SW 1271 (cell line): ENCODE data around the gene RNF39.
"Not testable (repeated sequence)": the region's sequence is repeated elsewhere in the genome, so short reads cannot be mapped to it uniquely, and the experiment has no call there.

Experiments
- DNase-seq, 2 experiments: peaks; one replicate each; lab custom pipeline; 2025; lab: John Stamatoyannopoulos, UW

Gene RNF39

GRCh38 chr6:30062471-30063178 is 12.9 kb downstream of the RNF39 start:
- DNase-seq, result no peak

DNA sequence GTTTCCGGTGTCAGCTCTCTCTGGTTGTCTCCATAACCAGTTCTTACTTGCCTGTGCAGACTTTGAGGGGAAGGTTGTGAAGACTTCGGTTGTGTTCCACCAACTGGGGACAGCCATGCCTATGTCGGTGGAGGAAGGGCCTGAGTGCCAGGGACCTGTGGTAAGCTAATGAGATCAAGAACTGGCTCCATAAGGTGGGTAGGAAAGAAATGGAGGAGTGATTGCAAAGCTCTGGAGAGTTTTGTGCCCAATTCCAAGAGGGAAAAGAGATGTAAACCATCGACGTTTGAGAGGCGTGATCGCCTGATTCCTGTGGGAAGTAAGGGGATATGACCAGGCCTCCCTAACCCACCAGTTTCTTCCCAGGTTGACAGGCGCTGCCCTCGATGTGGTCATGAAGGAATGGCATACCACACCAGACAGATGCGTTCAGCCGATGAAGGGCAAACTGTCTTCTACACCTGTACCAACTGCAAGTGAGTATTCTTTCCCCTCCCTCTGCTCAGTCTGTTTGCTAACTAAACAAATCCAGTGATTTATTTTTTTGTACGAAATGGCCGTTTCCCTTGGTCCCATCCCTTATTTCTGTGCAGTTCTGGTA is 13.6 kb downstream of the RNF39 start:
- DNase-seq, result peak in 1 of 2 experiments; percentile 47

GRCh38 chr6:30061092-30061857 is 14.3 kb downstream of the RNF39 start, which contains the start of gene POLR1H:
TSS of gene POLR1H (plus strand) at chr6:30061265. CDS start at chr6:30061525, 260 bp downstream.
- peak; percentile 93 to 96 for DNase-seq

DNA sequence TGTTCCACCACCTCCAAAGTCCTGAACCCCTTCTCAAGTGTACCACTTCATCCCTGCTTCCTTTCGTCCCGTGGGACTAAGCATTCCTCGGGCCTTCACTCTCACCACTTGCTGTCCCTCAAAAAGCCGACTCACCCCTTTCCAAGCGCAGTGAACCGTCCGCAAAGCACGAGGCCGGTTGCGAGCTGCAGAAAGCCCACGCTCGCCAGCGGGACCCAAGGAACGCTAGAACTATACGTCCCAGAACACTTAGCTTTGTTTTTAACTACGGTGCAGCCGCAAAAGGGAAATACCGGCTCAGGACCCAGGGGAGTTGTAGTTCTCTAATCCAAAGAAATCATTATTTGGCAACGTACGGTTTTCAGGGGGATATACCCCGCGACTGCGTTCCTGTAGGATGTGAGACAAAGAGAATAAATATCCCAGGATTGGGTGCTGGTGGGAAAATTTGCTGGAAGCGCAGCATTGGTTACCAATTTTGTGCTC is 14.9 kb downstream of the RNF39 start:
- no peak for DNase-seq

DNA sequence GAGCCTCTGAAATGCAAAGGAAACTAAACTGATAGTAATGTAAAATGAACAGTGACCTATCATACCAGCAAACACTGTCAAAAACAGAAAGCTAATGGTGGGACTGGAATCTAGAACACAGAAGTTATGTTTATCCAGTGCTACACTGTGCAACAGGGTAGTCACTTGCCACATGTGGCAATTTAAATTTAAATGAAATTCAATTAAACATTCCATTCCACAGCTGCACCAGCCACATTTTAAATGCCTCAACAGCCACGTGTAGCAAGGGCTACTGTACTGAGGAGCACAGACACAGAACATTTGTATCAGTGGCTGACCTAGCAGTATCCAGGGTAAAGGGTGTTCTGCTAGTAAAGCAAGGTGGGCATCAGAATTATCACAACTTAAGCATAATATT is 20.1 kb downstream of the RNF39 start:
- no peak for DNase-seq

- no peak for DNase-seq
Observed at GRCh38 chr6:30053682-30054081, 21.9 kb downstream of the RNF39 start.

DNA sequence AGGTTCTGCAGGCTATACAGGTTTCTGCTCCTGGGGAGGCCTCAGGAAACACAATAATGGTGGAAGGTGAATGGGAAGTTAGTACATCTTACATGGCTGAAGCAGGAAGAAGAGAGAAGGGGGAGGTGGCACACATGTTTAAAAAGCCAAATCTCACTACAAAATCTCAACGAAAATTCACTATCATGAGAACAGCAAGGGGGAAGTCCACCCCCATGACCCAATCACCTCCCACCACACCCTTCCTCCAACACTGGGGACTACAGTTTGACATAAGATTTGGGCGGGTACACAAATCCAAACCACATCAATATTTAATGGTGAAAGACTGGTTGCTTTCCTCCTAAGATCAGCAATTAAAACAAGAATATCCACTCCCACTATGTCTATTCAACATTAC is 28.3 kb downstream of the RNF39 start:
- DNase-seq, result no peak

DNA sequence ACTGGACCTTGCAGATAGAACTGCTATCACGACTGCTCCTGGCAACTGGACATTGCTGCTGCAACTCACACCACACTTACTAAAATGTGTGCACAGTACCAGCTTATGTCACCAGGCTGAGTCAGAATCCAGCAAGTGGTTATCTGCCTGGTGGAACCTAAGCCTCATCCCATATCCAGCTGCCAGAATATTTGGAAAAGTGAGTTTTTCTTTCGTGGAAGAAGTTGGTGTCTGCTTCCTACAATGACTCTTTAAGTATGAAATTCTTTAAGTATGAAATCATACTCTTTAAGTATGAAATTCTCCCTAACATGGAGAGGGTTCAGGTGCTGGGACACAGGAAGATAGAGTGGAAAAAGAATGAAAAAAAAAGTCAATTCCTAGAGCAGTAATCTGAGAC is 30.9 kb downstream of the RNF39 start:
- no peak for DNase-seq

GRCh38 chr6:30043744-30044143 is 31.8 kb downstream of the RNF39 start:
- DNase-seq, result no peak

- DNase-seq, result no peak
Observed at GRCh38 chr6:30042914-30043313, 32.7 kb downstream of the RNF39 start.

DNA sequence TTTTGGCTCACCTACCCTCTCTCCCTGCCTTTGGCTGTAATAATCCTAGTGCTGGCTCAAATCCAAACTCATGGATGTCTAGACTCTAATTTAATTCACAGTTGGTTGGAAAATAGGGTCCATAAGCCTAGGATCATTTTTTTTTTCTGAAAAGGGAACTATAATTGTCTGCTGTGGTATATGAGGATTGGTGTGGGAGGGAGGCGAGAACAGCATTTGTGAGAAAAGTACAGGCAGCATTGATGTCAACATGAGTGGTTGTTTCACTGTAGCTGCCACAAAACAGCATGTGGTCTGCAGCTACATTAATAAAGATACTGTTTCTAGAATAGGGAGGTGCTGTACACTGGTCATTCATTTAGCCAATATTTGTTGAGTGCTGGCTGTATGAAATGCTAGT is 33.1 kb downstream of the RNF39 start:
- DNase-seq, result no peak

- no peak for DNase-seq
Observed at GRCh38 chr6:30041821-30042220, 33.7 kb downstream of the RNF39 start.

GRCh38 chr6:30041221-30041620 is 34.3 kb downstream of the RNF39 start:
- no peak for DNase-seq

- peak in 1 of 2 experiments; percentile 44 for DNase-seq
Observed at GRCh38 chr6:30037182-30037788, 38.3 kb downstream of the RNF39 start.

DNA sequence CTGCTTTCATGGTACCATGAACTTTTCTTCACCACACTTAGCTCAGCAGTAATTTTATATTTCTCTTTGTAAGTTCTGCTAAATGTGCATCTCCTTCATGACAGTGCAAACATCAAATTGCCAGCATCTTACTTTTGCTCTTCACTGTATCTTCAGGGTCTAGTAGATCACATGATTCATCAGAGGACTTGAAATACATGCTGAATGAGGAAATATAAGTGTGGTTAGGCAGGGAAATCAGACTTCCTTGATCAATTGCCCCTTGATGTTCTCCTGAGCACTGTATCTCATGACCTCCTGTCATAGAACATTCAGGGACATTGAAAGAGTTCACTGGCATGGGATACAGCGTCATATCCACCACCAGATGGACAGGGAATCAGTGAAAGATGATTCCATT is 39.8 kb downstream of the RNF39 start:
- no peak for DNase-seq

GRCh38 chr6:30033440-30033839 is 42.1 kb downstream of the RNF39 start:
- DNase-seq, result not testable (repeated sequence)

GRCh38 chr6:30031381-30031780 is 44.2 kb downstream of the RNF39 start:
- no peak for DNase-seq

- no peak for DNase-seq
Observed at GRCh38 chr6:30029588-30029987, 46.0 kb downstream of the RNF39 start.

- DNase-seq, result no peak
Observed at GRCh38 chr6:30025186-30025585, 50.4 kb downstream of the RNF39 start.

GRCh38 chr6:30022712-30023111 is 52.9 kb downstream of the RNF39 start:
- DNase-seq, result not testable (repeated sequence)

- no peak for DNase-seq
Observed at GRCh38 chr6:30022189-30022588, 53.4 kb downstream of the RNF39 start.

DNA sequence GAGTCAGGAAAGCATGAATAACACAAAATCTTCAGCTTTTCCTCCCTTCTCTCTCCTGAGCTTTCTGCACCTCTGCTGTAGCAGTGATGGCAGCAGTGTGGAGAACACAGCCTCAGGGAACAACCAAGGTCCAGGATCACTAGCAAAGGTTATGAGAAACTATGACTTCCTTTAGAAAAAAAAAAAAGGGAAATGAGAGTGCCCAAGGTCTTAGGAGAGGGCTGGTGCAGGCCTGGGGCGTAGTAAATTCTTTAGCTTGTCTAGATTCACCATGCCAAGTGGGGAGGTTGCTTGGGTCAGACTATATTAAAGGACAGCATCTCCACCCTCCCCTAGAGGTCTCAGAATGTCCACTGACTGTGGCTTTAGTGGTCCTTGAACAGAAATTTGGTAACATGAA is 54.9 kb downstream of the RNF39 start:
- no peak for DNase-seq
